HG03108 (cell line): ENCODE data around the gene SHROOM3.

ENCODE experiments used
- ATAC-seq: cut with Tn5 transposase; IDR thresholded peaks from one replicate; pipeline ENCODE4 v1.9.1; 2021; ENCODE audit warnings: moderate library complexity; ENCODE audit not compliant: unreplicated experiment

SHROOM3 gene

GRCh38 chr4:76762137-76763130, 327.4 kb downstream of the SHROOM3 start:
- no peak for ATAC-seq

- ATAC-seq = no peak
Measured at GRCh38 chr4:76764251-76764650, 329.2 kb downstream of the SHROOM3 start.

- ATAC-seq = no peak
Measured at GRCh38 chr4:76765473-76766183, 330.6 kb downstream of the SHROOM3 start.

- ATAC-seq = no peak
Measured at GRCh38 chr4:76767983-76768382, 333.0 kb downstream of the SHROOM3 start.

GRCh38 chr4:76772498-76773106, 337.6 kb downstream of the SHROOM3 start:
- ATAC-seq = no peak

- ATAC-seq = no peak
Measured at GRCh38 chr4:76773766-76774165, 338.7 kb downstream of the SHROOM3 start.

- ATAC-seq = no peak
Measured at GRCh38 chr4:76779740-76780459, 344.9 kb downstream of the SHROOM3 start.

GRCh38 chr4:76780781-76781697, 346.0 kb downstream of the SHROOM3 start:
- no peak for ATAC-seq

GRCh38 chr4:76781698-76782595, 346.9 kb downstream of the SHROOM3 start:
- ATAC-seq = no peak

GRCh38 chr4:76782837-76783236, 347.8 kb downstream of the SHROOM3 start:
- ATAC-seq = no peak

- no peak for ATAC-seq
Measured at GRCh38 chr4:76783836-76784235, 348.8 kb downstream of the SHROOM3 start.

- no peak for ATAC-seq
Measured at GRCh38 chr4:76784237-76784636, 349.2 kb downstream of the SHROOM3 start.

- no peak for ATAC-seq
Measured at GRCh38 chr4:76787898-76788297, 352.9 kb downstream of the SHROOM3 start.

GRCh38 chr4:76790377-76790776, 355.3 kb downstream of the SHROOM3 start:
- no peak for ATAC-seq

GRCh38 chr4:76791479-76791878, 356.4 kb downstream of the SHROOM3 start:
- no peak for ATAC-seq

- no peak for ATAC-seq
Measured at GRCh38 chr4:76792418-76792817, 357.4 kb downstream of the SHROOM3 start.

- ATAC-seq = no peak
Measured at GRCh38 chr4:76795243-76795642, 360.2 kb downstream of the SHROOM3 start.

GRCh38 chr4:76799140-76799539, 364.1 kb downstream of the SHROOM3 start:
- no peak for ATAC-seq

GRCh38 chr4:76799718-76800117, 364.7 kb downstream of the SHROOM3 start:
- no peak for ATAC-seq
